ENCODE results near the gene ZNF669.

The ZNF669 gene

GRCh38 chr1:247060771-247061170 lies 43.4 kb downstream of the ZNF669 start:
- DNase-seq (ENCODE audit: low read depth), result no peak

- DNase-seq (ENCODE audit: low read depth), result no peak
These were observed 48.1 kb downstream of the ZNF669 start for GRCh38 chr1:247056071-247056470.

- no peak for DNase-seq (ENCODE audit: low read depth)
These were observed 49.2 kb downstream of the ZNF669 start for GRCh38 chr1:247054992-247055415.
